Mesothelial cell of epicardium (in vitro differentiated cells): ENCODE data around the gene ZNF736. TPM values are rescaled to one million over a fixed set of nuclear protein-coding genes. Genes with fewer than 3 reads are reported as not detected.

Source experiments
- DNase-seq, 2 experiments: peaks; one replicate each; pipeline ENCODE4 v3.0.0; 2021; ENCODE audit warnings: low spot score in 2 of 2; ENCODE audit not compliant: unreplicated experiment in 2 of 2
- H3K27ac Mint-ChIP-seq: 2 replicates; pipeline ENCODE4 v1.8.0; 2021; ENCODE audit warnings: mixed read lengths
- H3K27me3 Mint-ChIP-seq: 2 replicates; pipeline ENCODE4 v1.8.0; 2021; ENCODE audit warnings: low read depth, mixed read lengths
- H3K36me3 Mint-ChIP-seq: 2 replicates; pipeline ENCODE4 v1.8.0; 2021; ENCODE audit warnings: mixed read lengths
- H3K4me1 Mint-ChIP-seq: 2 replicates; pipeline ENCODE4 v1.8.0; 2021; ENCODE audit warnings: mixed read lengths
- H3K4me3 Mint-ChIP-seq: 2 replicates; pipeline ENCODE4 v1.8.0; 2021; ENCODE audit warnings: mild to moderate bottlenecking, moderate library complexity, mixed read lengths
- H3K9me3 Mint-ChIP-seq: 2 replicates; pipeline ENCODE4 v1.8.0; 2021; ENCODE audit warnings: mixed read lengths
- CTCF ChIP-seq: fragments of 200-600 bp; sonication (generic); IDR thresholded peaks from one replicate; pipeline ENCODE4 v1.5.0; 2021; ENCODE audit warnings: antibody characterized with exemption; ENCODE audit not compliant: unreplicated experiment
- total RNA-seq: library from RNA; stranded (reverse); gene quantifications from 3 replicates; pipeline ENCODE4 v1.2.1, GENCODE V29; 2021

ZNF736 gene
- total RNA-seq, 1 donor from 2014 or later: not detected

- Mint-ChIP-seq H3K4me3 (no peak overlapping the region), H3K9me3 (peaks cover 88% of the 10 kb centered on the region), H3K27ac (no peak overlapping the region), H3K4me1 (no peaks in the 10 kb centered on the region), H3K27me3 (no peaks in the 10 kb centered on the region), H3K36me3 (peaks cover 3% of the 10 kb centered on the region)
- no peak for DNase-seq
- no peak for TF ChIP-seq CTCF
Measured at GRCh38 chr7:64373017-64373416, 59.3 kb downstream of the ZNF736 start.

- TF ChIP-seq CTCF: no peak
- Mint-ChIP-seq H3K9me3 (peaks cover 60% of the 10 kb centered on the region), H3K4me3 (no peak overlapping the region), H3K27me3 (no peaks in the 10 kb centered on the region), H3K27ac (no peak overlapping the region), H3K4me1 (no peaks in the 10 kb centered on the region), H3K36me3 (no peaks in the 10 kb centered on the region)
- DNase-seq: no peak
Measured at GRCh38 chr7:64400401-64400800, 86.6 kb downstream of the ZNF736 start.

Other genes with a start within 250 kb of the ZNF736 start
- not detected in 3 replicates for gene ZNF735, start 106.8 kb upstream of the ZNF736 start, total RNA-seq
- gene ZNF679, start 85.5 kb upstream of the ZNF736 start, total RNA-seq: not detected in 3 replicates
- gene ZNF680, start 249.1 kb downstream of the ZNF736 start, total RNA-seq: 18.1 to 19.0 TPM (median 18.4 TPM) in 3 replicates